Right atrium auricular region (tissue), 2 donors: ENCODE data around the gene ECM2. TPM values are rescaled to one million over a fixed set of nuclear protein-coding genes. Genes with fewer than 3 reads are reported as not detected.

Experiments
- DNase-seq: peaks from one replicate; pipeline ENCODE4 v3.0.0-alpha.2; 2019; ENCODE audit warnings: low spot score
- H3K27ac ChIP-seq, 2 donors: fragments of 200-600 bp; sonication (generic); 1 replicate in 1 of 2; 2 replicates in 1 of 2; pipeline ENCODE4 v1.5.1; 2016 to 2019
- H3K27me3 ChIP-seq, 2 donors: fragments of 200-600 bp; sonication (generic); one replicate each; pipeline versions ENCODE4 v1.5.1 to v1.6.0; 2017 to 2019
- H3K36me3 ChIP-seq: fragments of 200-600 bp; sonication (generic); one replicate; pipeline ENCODE4 v1.5.1; 2016
- H3K4me1 ChIP-seq, 2 donors: fragments of 200-600 bp; sonication (generic); one replicate each; pipeline versions ENCODE4 v1.5.1 to v1.6.0; 2017 to 2019
- H3K4me3 ChIP-seq, 2 donors: fragments of 200-600 bp; sonication (generic); 1 replicate in 1 of 2; 2 replicates in 1 of 2; pipeline ENCODE4 v1.5.1; 2017 to 2019; ENCODE audit warnings: mild to moderate bottlenecking in 1 of 2, moderate library complexity in 1 of 2
- H3K9me3 ChIP-seq, 2 donors: fragments of 200-600 bp; sonication (generic); one replicate each; pipeline ENCODE4 v1.5.1; 2019
- total RNA-seq, 2 donors: library from RNA; depleted of rRNA; stranded (reverse); fragments of >200 nt; gene quantifications; one replicate each; pipeline ENCODE4 v1.1.0, GENCODE V29; 2016
- TF ChIP-seq, protein P1 (sequence below), 2 donors: fragments of 200-600 bp; sonication (generic); IDR thresholded peaks; one replicate each; pipeline ENCODE4 v1.5.1; 2019; ENCODE audit warnings: antibody characterized with exemption in 2 of 2

Gene ECM2
- total RNA-seq, 2 donors from 2014 or later = 7.3 to 18.5 TPM

DNA sequence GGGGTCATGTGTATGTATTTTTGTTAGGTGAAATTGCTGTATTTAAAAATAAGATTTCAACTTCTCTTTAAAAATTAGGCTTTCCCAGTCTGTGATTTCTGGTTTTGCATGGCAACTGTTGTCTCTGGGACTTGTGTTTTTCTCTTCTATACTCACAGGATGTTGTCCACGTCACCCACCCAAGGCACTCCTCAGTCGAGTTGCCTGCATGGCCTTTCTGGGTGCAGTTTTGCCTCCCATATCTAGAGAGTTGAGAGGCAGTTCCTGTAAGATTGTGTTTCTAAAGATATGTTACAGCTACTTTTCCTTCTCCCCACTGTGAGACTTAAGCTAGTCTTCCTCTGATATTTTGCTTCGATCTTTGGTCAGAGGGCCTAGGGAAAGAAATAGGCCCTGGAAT lies 51.2 kb downstream of the ECM2 start:
- Histone ChIP-seq H3K27ac (no peak overlapping the region), H3K4me1 (peaks cover 0 to 20% of the 10 kb centered on the region in 2 donors), H3K36me3 (no peaks in the 10 kb centered on the region), H3K9me3 (no peaks in the 10 kb centered on the region), H3K4me3 (no peak overlapping the region), H3K27me3 (no peaks in the 10 kb centered on the region)
- TF ChIP-seq, protein P1, sequence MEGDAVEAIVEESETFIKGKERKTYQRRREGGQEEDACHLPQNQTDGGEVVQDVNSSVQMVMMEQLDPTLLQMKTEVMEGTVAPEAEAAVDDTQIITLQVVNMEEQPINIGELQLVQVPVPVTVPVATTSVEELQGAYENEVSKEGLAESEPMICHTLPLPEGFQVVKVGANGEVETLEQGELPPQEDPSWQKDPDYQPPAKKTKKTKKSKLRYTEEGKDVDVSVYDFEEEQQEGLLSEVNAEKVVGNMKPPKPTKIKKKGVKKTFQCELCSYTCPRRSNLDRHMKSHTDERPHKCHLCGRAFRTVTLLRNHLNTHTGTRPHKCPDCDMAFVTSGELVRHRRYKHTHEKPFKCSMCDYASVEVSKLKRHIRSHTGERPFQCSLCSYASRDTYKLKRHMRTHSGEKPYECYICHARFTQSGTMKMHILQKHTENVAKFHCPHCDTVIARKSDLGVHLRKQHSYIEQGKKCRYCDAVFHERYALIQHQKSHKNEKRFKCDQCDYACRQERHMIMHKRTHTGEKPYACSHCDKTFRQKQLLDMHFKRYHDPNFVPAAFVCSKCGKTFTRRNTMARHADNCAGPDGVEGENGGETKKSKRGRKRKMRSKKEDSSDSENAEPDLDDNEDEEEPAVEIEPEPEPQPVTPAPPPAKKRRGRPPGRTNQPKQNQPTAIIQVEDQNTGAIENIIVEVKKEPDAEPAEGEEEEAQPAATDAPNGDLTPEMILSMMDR (IDR thresholded peaks at IDR 0.05) = no peak
- no peak for DNase-seq

DNA sequence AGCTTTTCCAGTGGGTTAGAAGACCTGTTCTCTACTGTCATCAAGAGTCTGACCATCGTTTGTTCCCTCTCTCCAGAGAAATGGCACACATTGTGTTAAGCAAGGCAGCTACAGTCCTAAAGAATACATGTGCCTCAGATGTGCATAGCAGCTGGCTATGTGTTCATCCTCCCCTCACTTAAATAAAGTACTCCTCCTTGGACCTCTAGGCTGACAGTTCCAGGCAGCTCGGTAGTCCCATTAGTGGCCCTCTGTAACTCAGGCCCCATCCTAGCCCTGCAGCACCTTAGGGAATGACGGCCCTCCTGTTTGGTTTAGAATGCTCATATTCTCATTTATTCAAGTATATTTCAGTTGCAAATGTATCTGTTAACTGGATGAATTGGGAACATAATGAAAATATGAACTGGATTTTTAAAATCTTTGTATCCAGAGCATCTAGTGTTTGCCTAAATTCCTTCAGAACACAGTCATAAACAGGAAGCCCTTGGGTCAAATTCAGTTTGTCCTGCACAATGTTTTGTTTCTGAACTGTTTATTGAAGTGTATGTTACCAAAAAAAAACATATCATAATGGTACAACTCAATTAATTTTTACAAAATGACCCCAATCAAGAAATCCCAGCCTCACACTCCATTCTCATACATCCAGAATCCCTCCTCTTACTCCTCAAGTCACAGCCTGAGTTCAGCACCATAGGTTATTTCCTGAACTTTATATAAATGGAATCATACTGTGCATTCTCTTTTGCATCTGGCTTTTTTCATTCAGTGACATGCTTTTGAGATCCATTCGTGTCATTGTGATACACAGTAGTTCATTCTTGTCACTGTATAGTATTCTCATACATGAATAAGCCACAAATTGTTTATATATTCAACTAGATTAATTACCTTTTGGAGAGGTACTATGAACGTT lies 51.9 kb downstream of the ECM2 start:
- Histone ChIP-seq H3K4me3 (no peak overlapping the region), H3K9me3 (no peaks in the 10 kb centered on the region), H3K36me3 (no peaks in the 10 kb centered on the region), H3K27me3 (no peaks in the 10 kb centered on the region), H3K27ac (no peak overlapping the region), H3K4me1 (peaks cover 0 to 26% of the 10 kb centered on the region in 2 donors)
- no peak for DNase-seq
- TF ChIP-seq, protein P1 (IDR thresholded peaks at IDR 0.05) = no peak

DNA sequence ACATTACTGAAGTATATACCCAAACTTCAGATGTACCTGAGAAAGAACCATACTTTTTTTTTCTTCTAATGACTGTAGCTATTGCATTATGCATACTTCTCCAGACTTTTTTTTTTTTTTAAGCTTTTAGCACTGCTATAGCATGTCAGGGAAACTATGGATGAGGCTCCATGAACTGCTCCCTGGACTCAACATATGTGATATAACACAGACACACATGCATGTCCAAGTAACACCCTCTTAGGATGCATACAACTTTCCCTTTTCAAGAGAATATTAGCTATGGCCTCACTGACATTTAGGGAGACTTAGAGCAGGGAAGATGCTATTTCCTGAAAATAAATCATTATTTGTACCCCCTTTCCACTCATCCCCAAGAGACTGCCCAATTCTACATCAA lies 53.0 kb downstream of the ECM2 start:
- Histone ChIP-seq H3K27ac (no peak overlapping the region), H3K4me3 (no peak overlapping the region), H3K4me1 (peaks cover 0 to 28% of the 10 kb centered on the region in 2 donors), H3K9me3 (no peaks in the 10 kb centered on the region), H3K36me3 (no peaks in the 10 kb centered on the region), H3K27me3 (no peaks in the 10 kb centered on the region)
- DNase-seq = no peak
- TF ChIP-seq, protein P1 (IDR thresholded peaks at IDR 0.05) = no peak

DNA sequence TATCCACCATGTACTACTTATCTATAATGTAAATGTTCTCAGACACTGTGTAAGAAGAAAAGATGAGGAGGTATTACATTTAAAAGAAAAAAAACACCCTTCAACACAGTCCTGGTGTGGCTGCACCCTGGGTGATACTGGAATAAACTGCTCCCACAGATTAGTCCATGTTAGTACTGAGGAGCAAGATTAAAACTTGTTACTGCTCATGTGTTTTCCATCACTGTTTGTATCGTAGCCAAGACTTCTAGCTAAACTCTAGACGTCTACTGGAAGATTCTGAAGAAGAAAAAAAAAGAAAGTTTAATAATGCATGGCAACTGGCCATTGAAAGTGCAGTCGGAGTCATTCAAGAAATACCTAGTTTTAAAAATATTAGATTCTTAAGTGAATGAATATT lies 53.5 kb downstream of the ECM2 start, which contains the start of gene ASPN:
Gene ASPN, minus strand, starts transcription at position 178 of the 400 bp plus-strand sequence.
- H3K36me3 ChIP-seq = no peaks in the 10 kb centered on the region
- no peaks in the 10 kb centered on the region for H3K27me3 ChIP-seq
- H3K27ac ChIP-seq = peak within 1 kb of the TSS; percentile 58 to 69
- peak within 1 kb of the TSS; percentile 20 for H3K4me3 ChIP-seq
- TF ChIP-seq, protein P1 (IDR thresholded peaks at IDR 0.05) = no peak
- peaks cover 0 to 28% of the 10 kb centered on the region in 2 donors for H3K4me1 ChIP-seq
- no peaks in the 10 kb centered on the region for H3K9me3 ChIP-seq
- no peak for DNase-seq

DNA sequence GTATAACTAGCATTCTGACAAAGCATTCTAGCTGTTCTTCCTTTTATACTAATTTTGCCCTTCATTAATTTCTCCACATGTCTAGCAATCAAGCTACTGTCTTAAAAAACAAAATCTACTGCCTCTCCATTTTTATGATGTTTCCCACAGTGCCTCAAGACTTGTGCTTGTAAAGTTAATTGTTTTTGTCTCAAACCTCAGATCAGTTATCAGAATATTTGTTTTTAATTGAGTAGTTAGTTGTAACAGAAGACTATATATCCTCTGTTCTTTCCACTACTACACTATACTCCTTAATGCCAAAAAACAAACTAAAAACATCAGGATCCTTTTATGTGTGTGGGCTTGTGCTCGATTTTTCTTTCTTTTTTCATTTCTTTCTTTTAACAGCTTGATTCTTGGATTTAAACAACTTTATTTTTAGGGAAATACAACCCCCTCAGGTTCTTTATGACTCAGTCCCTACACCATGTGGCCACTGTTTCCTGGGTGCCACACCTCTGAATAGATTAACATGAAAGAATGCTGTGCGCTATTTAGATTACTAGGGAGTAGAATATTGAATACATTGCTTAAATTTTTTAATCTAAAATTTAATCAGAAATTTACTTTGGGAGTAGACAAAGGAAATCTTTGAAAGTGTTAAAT lies 54.7 kb downstream of the ECM2 start:
- Histone ChIP-seq H3K27me3 (no peaks in the 10 kb centered on the region), H3K4me1 (peaks cover 0 to 25% of the 10 kb centered on the region in 2 donors), H3K27ac (peak overlapping the region; percentile 58 to 69), H3K9me3 (no peaks in the 10 kb centered on the region), H3K36me3 (no peaks in the 10 kb centered on the region), H3K4me3 (peak overlapping the region in 1 of 2 donors; percentile 20)
- DNase-seq = no peak
- TF ChIP-seq, protein P1 (IDR thresholded peaks at IDR 0.05) = no peak
